ENCODE measurements around the gene LSM11.

GRCh38 chr5:157734436-157734835, 9.1 kb upstream of the LSM11 start:
- TF ChIP-seq POLR2AphosphoS5 (IDR thresholded peaks at IDR 0.05; ENCODE audit: low read depth, low read length): no peak
- no peak for TF ChIP-seq POLR2A (IDR thresholded peaks at IDR 0.05; ENCODE audit: low read depth, low read length)
- TF ChIP-seq TAF1 (IDR thresholded peaks at IDR 0.05; ENCODE audit: borderline replicate concordance, low read depth, low read length): no peak
